KMS-11 (cell line): ENCODE data around the gene EIF3A.
"Not testable (repeated sequence)": the region's sequence is repeated elsewhere in the genome, so short reads cannot be mapped to it uniquely, and the experiment has no call there.

Experiments used
- H2AFZ ChIP-seq: fragments of 200-600 bp; sonication (generic); 2 replicates; pipeline ENCODE4 v1.6.1; 2016; ENCODE audit warnings: antibody characterized with exemption, mixed run types, low read depth
- H3K27ac ChIP-seq: fragments of 200-600 bp; sonication (generic); 2 replicates; pipeline ENCODE4 v1.6.1; 2016; ENCODE audit warnings: mild to moderate bottlenecking, mixed run types
- H3K27me3 ChIP-seq: fragments of 200-600 bp; sonication (generic); 2 replicates; pipeline ENCODE4 v1.6.1; 2017; ENCODE audit warnings: mild to moderate bottlenecking, low read depth, mixed run types, moderate library complexity; ENCODE audit not compliant: insufficient read depth
- H3K36me3 ChIP-seq: fragments of 200-600 bp; sonication (generic); 2 replicates; pipeline ENCODE4 v1.6.1; 2017; ENCODE audit warnings: mild to moderate bottlenecking, mixed run types; ENCODE audit not compliant: insufficient read depth
- H3K4me1 ChIP-seq: fragments of 200-600 bp; sonication (generic); 2 replicates; pipeline ENCODE4 v1.6.1; 2016; ENCODE audit warnings: mild to moderate bottlenecking, low read depth, mixed run types; ENCODE audit not compliant: poor library complexity, severe bottlenecking
- H3K4me2 ChIP-seq: fragments of 200-600 bp; sonication (generic); 2 replicates; pipeline ENCODE4 v1.7.0; 2016; ENCODE audit warnings: mild to moderate bottlenecking, mixed run types
- H3K4me3 ChIP-seq: fragments of 200-600 bp; sonication (generic); IDR thresholded peaks from 2 replicates; pipeline ENCODE4 v1.6.1; 2017; ENCODE audit warnings: low read depth, low read length, mixed read lengths; ENCODE audit not compliant: insufficient read depth
- H3K79me2 ChIP-seq: fragments of 200-600 bp; sonication (generic); 2 replicates; pipeline ENCODE4 v1.6.1; 2016; ENCODE audit warnings: low read depth, mixed run types; ENCODE audit not compliant: insufficient read depth
- H3K9ac ChIP-seq: fragments of 200-600 bp; sonication (generic); 2 replicates; pipeline ENCODE4 v1.6.1; 2016; ENCODE audit warnings: mild to moderate bottlenecking, mixed run types
- H4K20me1 ChIP-seq: fragments of 200-600 bp; sonication (generic); 2 replicates; pipeline ENCODE4 v1.6.1; 2016; ENCODE audit warnings: mild to moderate bottlenecking, mixed run types; ENCODE audit not compliant: insufficient read depth
- CTCF ChIP-seq: fragments of 200-600 bp; sonication (generic); conservative IDR thresholded peaks from 2 replicates; pipeline ENCODE4 v1.6.1; 2017; ENCODE audit warnings: low read depth, mild to moderate bottlenecking, antibody characterized with exemption, low read length, moderate library complexity, mixed read lengths

Gene EIF3A

GRCh38 chr10:119028900-119029612, 51.6 kb downstream of the EIF3A start:
- Histone ChIP-seq H3K36me3 (peaks cover 3% of the 10 kb centered on the region; the same call in 1 of the 2 replicates), H2AFZ (peak overlapping the region; percentile 22; the same call in 1 of the 2 replicates), H3K27me3 (no peaks in the 10 kb centered on the region), H3K4me2 (peak overlapping the region; percentile 33; the same call in 1 of the 2 replicates), H3K79me2 (peaks cover 13% of the 10 kb centered on the region; the same call in 1 of the 2 replicates), H3K4me1 (peaks cover 24% of the 10 kb centered on the region), H3K4me3 (no peak overlapping the region), H3K27ac (no peak overlapping the region), H4K20me1 (peaks cover 15% of the 10 kb centered on the region; the same call in 1 of the 2 replicates), H3K9ac (no peak overlapping the region)
- 0 out of 2 replicates have a peak, but pooled peaks have one; percentile 14 for TF ChIP-seq CTCF

- not testable (repeated sequence) for H3K27ac ChIP-seq, H3K4me2 ChIP-seq, H3K36me3 ChIP-seq, H3K27me3 ChIP-seq, H3K9ac ChIP-seq, H3K79me2 ChIP-seq, H3K4me3 ChIP-seq, H2AFZ ChIP-seq
- H3K4me1 ChIP-seq = peaks cover 19% of the 10 kb centered on the region
- 0 out of 2 replicates have a peak, but pooled peaks cover 11% of the 10 kb centered on the region for H4K20me1 ChIP-seq
These were observed 52.1 kb downstream of the EIF3A start for GRCh38 chr10:119028445-119028899.

GRCh38 chr10:119026301-119027110, 54.1 kb downstream of the EIF3A start:
- H3K79me2 ChIP-seq = no peaks in the 10 kb centered on the region
- H3K27me3 ChIP-seq = no peaks in the 10 kb centered on the region
- no peak overlapping the region for H3K4me2 ChIP-seq
- 0 out of 2 replicates have a peak, but pooled peaks cover 2% of the 10 kb centered on the region for H4K20me1 ChIP-seq
- no peaks in the 10 kb centered on the region for H3K4me1 ChIP-seq
- no peaks in the 10 kb centered on the region for H3K36me3 ChIP-seq
- H3K9ac ChIP-seq = no peak overlapping the region
- no peak overlapping the region for H3K27ac ChIP-seq
- no peak overlapping the region for H3K4me3 ChIP-seq
- no peak for TF ChIP-seq CTCF
- no peak overlapping the region for H2AFZ ChIP-seq

GRCh38 chr10:119025776-119026175, 54.8 kb downstream of the EIF3A start:
- no peaks in the 10 kb centered on the region for H3K36me3 ChIP-seq
- no peaks in the 10 kb centered on the region for H3K79me2 ChIP-seq
- no peak overlapping the region for H3K27ac ChIP-seq
- H4K20me1 ChIP-seq = no peaks in the 10 kb centered on the region
- no peak overlapping the region for H3K9ac ChIP-seq
- no peaks in the 10 kb centered on the region for H3K4me1 ChIP-seq
- no peaks in the 10 kb centered on the region for H3K27me3 ChIP-seq
- no peak overlapping the region for H2AFZ ChIP-seq
- no peak for TF ChIP-seq CTCF
- no peak overlapping the region for H3K4me3 ChIP-seq
- H3K4me2 ChIP-seq = no peak overlapping the region
